ENCODE measurements around the gene CRTAP. TPM values are rescaled to one million over a fixed set of nuclear protein-coding genes. Genes with fewer than 3 reads are reported as not detected.

The CRTAP gene
- total RNA-seq, 2 donors from 2014 or later: 182 to 229 TPM

DNA sequence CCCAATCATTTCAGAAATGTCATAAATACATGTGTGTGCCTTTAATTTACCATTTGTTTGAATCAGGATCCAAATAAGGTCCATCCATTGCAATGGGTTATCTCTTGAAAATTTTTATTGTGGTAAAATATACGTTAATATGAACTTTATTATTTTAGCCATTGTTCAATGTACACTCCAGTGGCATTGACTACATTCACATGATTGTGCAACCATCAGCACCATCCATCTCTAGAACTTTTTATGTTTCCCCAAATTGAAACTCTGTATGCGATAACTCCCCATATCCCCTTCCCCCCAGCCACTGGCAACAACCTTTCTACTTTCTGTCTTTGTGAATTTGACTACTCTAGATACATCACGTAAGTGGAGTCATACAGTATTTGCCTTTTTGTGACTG is 12.0 kb downstream of the CRTAP start:
- Histone ChIP-seq H3K9me3 (no peaks in the 10 kb centered on the region), H3K4me1 (replicated peaks) (no peaks in the 10 kb centered on the region), H3K36me3 (peaks cover 6 to 7% of the 10 kb centered on the region in 2 donors), H3K27ac (no peak overlapping the region), H3K4me3 (no peak overlapping the region), H3K27me3 (replicated peaks; ENCODE audit: insufficient read depth) (no peaks in the 10 kb centered on the region)
- no peak for DNase-seq (ENCODE audit: low spot score)
- TF ChIP-seq POLR2AphosphoS5 (IDR thresholded peaks at IDR 0.05) (no peak), POLR2A (IDR thresholded peaks at IDR 0.05) (no peak)
- TF ChIP-seq, protein P1, sequence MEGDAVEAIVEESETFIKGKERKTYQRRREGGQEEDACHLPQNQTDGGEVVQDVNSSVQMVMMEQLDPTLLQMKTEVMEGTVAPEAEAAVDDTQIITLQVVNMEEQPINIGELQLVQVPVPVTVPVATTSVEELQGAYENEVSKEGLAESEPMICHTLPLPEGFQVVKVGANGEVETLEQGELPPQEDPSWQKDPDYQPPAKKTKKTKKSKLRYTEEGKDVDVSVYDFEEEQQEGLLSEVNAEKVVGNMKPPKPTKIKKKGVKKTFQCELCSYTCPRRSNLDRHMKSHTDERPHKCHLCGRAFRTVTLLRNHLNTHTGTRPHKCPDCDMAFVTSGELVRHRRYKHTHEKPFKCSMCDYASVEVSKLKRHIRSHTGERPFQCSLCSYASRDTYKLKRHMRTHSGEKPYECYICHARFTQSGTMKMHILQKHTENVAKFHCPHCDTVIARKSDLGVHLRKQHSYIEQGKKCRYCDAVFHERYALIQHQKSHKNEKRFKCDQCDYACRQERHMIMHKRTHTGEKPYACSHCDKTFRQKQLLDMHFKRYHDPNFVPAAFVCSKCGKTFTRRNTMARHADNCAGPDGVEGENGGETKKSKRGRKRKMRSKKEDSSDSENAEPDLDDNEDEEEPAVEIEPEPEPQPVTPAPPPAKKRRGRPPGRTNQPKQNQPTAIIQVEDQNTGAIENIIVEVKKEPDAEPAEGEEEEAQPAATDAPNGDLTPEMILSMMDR (IDR thresholded peaks at IDR 0.05): no peak
- 84% methylated on average over 3 of the region's 3 CpGs for WGBS
- intact Hi-C loops (cut with DNase I): no loop called here

DNA sequence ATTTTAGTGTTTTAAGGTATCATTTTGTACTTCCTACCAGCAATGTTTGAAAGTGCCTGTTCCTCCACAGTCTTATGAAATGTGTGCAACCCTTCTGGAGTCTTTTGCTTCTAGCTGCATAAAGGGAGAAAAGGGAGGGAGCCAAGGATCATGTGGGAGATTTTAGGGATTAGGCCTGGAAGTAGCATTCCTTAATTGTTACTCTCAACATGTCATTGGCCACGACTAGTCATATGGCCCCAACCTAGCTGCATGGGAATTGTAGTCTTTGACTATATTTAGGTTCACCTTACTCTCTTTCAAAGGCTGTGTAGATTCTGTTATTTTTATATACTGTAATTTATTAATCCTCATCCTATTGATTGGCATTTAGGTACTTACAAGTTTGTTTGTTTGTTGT is 14.9 kb downstream of the CRTAP start:
- 68% methylated on average over 1 of the region's 1 CpG for WGBS
- H3K36me3 ChIP-seq: peaks cover 0 to 6% of the 10 kb centered on the region in 2 donors
- TF ChIP-seq, protein P1 (IDR thresholded peaks at IDR 0.05): no peak
- TF ChIP-seq POLR2AphosphoS5 (IDR thresholded peaks at IDR 0.05): no peak

GRCh38 chr3:33130144-33130543 is 16.3 kb downstream of the CRTAP start:
- TF ChIP-seq POLR2AphosphoS5 (IDR thresholded peaks at IDR 0.05) (no peak), POLR2A (IDR thresholded peaks at IDR 0.05) (no peak)
- TF ChIP-seq, protein P1 (IDR thresholded peaks at IDR 0.05): no peak
- H3K27me3 ChIP-seq (replicated peaks; ENCODE audit: insufficient read depth): no peaks in the 10 kb centered on the region
- DNase-seq (ENCODE audit: low spot score): no peak
- H3K9me3 ChIP-seq: no peaks in the 10 kb centered on the region
- H3K4me1 ChIP-seq (replicated peaks): no peaks in the 10 kb centered on the region
- H3K4me3 ChIP-seq: no peak overlapping the region
- WGBS: 74% methylated on average over 2 of the region's 2 CpGs
- H3K36me3 ChIP-seq: peaks cover 0 to 7% of the 10 kb centered on the region in 2 donors
- no peak overlapping the region for H3K27ac ChIP-seq
- intact Hi-C loops (cut with DNase I): no loop called here

More for the DNA sequence above, 14.9 kb downstream of the CRTAP start:
- no peaks in the 10 kb centered on the region for H3K4me1 ChIP-seq (replicated peaks)
- intact Hi-C loops (cut with DNase I): no loop called here
- H3K9me3 ChIP-seq: no peaks in the 10 kb centered on the region
- H3K4me3 ChIP-seq: no peak overlapping the region
- no peak for DNase-seq (ENCODE audit: low spot score)
- H3K27ac ChIP-seq: no peak overlapping the region
- H3K27me3 ChIP-seq (replicated peaks; ENCODE audit: insufficient read depth): no peaks in the 10 kb centered on the region

- Histone ChIP-seq H3K4me1 (replicated peaks) (no peaks in the 10 kb centered on the region), H3K9me3 (no peaks in the 10 kb centered on the region), H3K4me3 (no peak overlapping the region), H3K36me3 (peaks cover 0 to 9% of the 10 kb centered on the region in 2 donors), H3K27me3 (replicated peaks; ENCODE audit: insufficient read depth) (no peaks in the 10 kb centered on the region), H3K27ac (no peak overlapping the region)
- WGBS: 25% methylated on average over 6 of the region's 6 CpGs
- DNase-seq (ENCODE audit: low spot score): peak; percentile 44
- intact Hi-C loops (cut with DNase I): loop anchor here (1.0 kb wide), 1 partner anchor 242 kb away; no protein-coding TSS in a partner anchor
- TF ChIP-seq POLR2A (IDR thresholded peaks at IDR 0.05) (no peak), POLR2AphosphoS5 (IDR thresholded peaks at IDR 0.05) (peak; percentile 20)
- TF ChIP-seq, protein P1 (IDR thresholded peaks at IDR 0.05): peak; percentile 54 to 72 (median 72)
Observed at GRCh38 chr3:33131331-33132018, 17.7 kb downstream of the CRTAP start.

DNA sequence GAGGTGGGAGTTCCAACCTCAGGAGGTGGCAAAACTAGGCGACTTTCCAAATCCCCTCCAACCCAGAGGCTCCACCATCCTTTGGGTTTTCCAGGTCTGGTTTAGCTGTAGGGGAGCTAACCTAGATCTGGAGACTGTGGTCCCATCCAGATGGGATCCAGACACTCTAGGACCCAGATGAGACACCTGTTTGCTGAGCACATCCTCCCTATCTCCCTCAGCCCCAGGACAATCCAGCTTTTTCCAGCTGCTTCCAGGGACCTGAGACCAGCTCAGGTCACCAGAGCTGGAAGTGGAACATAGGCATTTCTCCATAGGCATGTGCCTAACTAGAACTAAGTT is 18.2 kb downstream of the CRTAP start:
- Histone ChIP-seq H3K9me3 (no peaks in the 10 kb centered on the region), H3K27me3 (replicated peaks; ENCODE audit: insufficient read depth) (no peaks in the 10 kb centered on the region), H3K4me1 (replicated peaks) (no peaks in the 10 kb centered on the region), H3K36me3 (peaks cover 0 to 9% of the 10 kb centered on the region in 2 donors), H3K27ac (no peak overlapping the region), H3K4me3 (no peak overlapping the region)
- DNase-seq (ENCODE audit: low spot score): no peak
- 92% methylated on average over 1 of the region's 1 CpG for WGBS
- intact Hi-C loops (cut with DNase I): no loop called here
- TF ChIP-seq, protein P1 (IDR thresholded peaks at IDR 0.05): no peak
